Ovary (tissue), 9 donors: ENCODE results near the gene VPS25. TPM values are rescaled to one million over a fixed set of nuclear protein-coding genes. Genes with fewer than 3 reads are reported as not detected.

Experiments
- DNase-seq, 5 donors: peaks; one replicate each; pipeline ENCODE4 v3.0.0-alpha.2; 2019 to 2020
- H3K27ac ChIP-seq, 2 donors: fragments of 200-600 bp; one replicate each; pipeline versions ENCODE4 v1.5.1 to v1.8.0; 2019 to 2022
- H3K27me3 ChIP-seq: fragments of 200-600 bp; one replicate; pipeline ENCODE4 v1.8.0; 2022
- H3K36me3 ChIP-seq: fragments of 200-600 bp; sonication (generic); one replicate; pipeline ENCODE4 v1.5.1; 2019
- H3K4me1 ChIP-seq: one replicate; pipeline ENCODE4 v1.8.1; 2013; ENCODE audit warnings: mild to moderate bottlenecking, moderate library complexity; ENCODE audit not compliant: insufficient read depth
- H3K4me3 ChIP-seq: fragments of 200-600 bp; sonication (generic); one replicate; pipeline ENCODE4 v1.5.1; 2017
- H3K9me3 ChIP-seq, 2 donors: fragments of 200-600 bp in 1 of 2; sonication (generic) in 1 of 2; one replicate each; pipeline versions ENCODE4 v1.5.1 to v1.8.1; 2013 to 2019; ENCODE audit warnings: mild to moderate bottlenecking in 1 of 2, moderate library complexity in 1 of 2
- CTCF ChIP-seq, 3 donors: fragments of 450-650 bp in 2 of 3; fragments of 200-600 bp in 1 of 3; IDR thresholded peaks; one replicate each; pipeline versions ENCODE4 v1.5.1 to v1.8.0; 2016 to 2022; ENCODE audit warnings: antibody characterized with exemption in 3 of 3, mild to moderate bottlenecking in 1 of 3
- EP300 ChIP-seq: sonication (generic); formaldehyde crosslinking; IDR thresholded peaks from one replicate; pipeline ENCODE4 v1.6.1; 2017; ENCODE audit warnings: antibody characterized with exemption
- POLR2A ChIP-seq: fragments of 450-650 bp; IDR thresholded peaks from one replicate; pipeline ENCODE4 v1.6.1; 2017; ENCODE audit warnings: antibody characterized with exemption, mild to moderate bottlenecking, moderate library complexity
- WGBS, 3 donors: extraction: QIAGEN DNeasy Blood & Tissue Kit in 1 of 3; methylation state at CpG; one replicate each; pipeline versions ENCODE4 v1.1.5 to v1.1.7; 2013 to 2017; 5-methylcytosine and 5-hydroxymethylcytosine counted together
- intact Hi-C, 4 donors: fragments of 100-400 bp; cut with DNase I; formaldehyde crosslinking; loops; one replicate each; pipeline versions ENCODE4 v1.11.0 to v1.15.1; 2022 to 2023
- microRNA-seq, 3 donors: library from miRNA; unstranded; fragments of <30 nt; microRNA quantifications; one replicate each; pipeline versions ENCODE4 to v1.2.0, GENCODE V29; 2019 to 2020
- polyA plus RNA-seq, 2 donors: library from polyadenylated mRNA; stranded (reverse); fragments of 200-250 nt in 1 of 2; fragments of 350-450 nt in 1 of 2; fragmentation: Illumina TruSeq in 1 of 2; extraction: RNeasy Lipid Tissue Mini Kit (QIAGEN cat#74804) in 1 of 2; gene quantifications; one replicate each; pipeline ENCODE4 v1.2.3, GENCODE V29; 2013 to 2014
- small RNA-seq: library from RNA; depleted of rRNA; stranded (forward); fragments of <200 nt; gene quantifications from one replicate; pipeline ENCODE3, GENCODE V24; 2016
- total RNA-seq, 7 donors: library from RNA; depleted of rRNA in 2 of 7; stranded (reverse); fragments of >200 nt in 2 of 7; fragmentation: NEBNext Ultra II Directional in 3 of 7; extraction: Animal tissue kit (Norgen Biotek cat#: 25700) in 3 of 7; gene quantifications; one replicate each; pipeline versions ENCODE4 v1.1.0 to v1.2.4, GENCODE V29; 2016 to 2023
- donor health status: DM: no; HTN: no; CAD: no; lungs with moderate emphysema.
- donor health status: DM: no; HTN: no; CAD: no.
- donor health status: Bipolar disorder and iron deficiency.
- donor health status: DM: yes; HTN: yes; CAD: no.
- donor health status: DM: no; HTN: no; CAD: no.
- donor health status: DM: yes; HTN: yes; CAD: no.

VPS25 gene
- total and polyA plus RNA-seq, 9 donors, result 33.7 to 56.5 (median 36.5) TPM

- H3K4me3 ChIP-seq, result no peak overlapping the region
- no peaks in the 10 kb centered on the region for H3K36me3 ChIP-seq
- DNase-seq, result no peak
- intact Hi-C loops, result loop anchor here in 1 of 4 donors (5.0 kb wide), 1 partner anchor 351 kb away; no protein-coding TSS in a partner anchor
- H3K9me3 ChIP-seq, result no peaks in the 10 kb centered on the region
- WGBS, 3 donors, result 77 to 85% (median 83%) methylated on average over 5 of the region's 5 CpGs
- no peak overlapping the region for H3K27ac ChIP-seq
- TF ChIP-seq CTCF (IDR thresholded peaks at IDR 0.05), result no peak
- TF ChIP-seq EP300, result no peak
- TF ChIP-seq POLR2A, result no peak
- H3K27me3 ChIP-seq, result no peaks in the 10 kb centered on the region
- H3K4me1 ChIP-seq, result peaks cover 1% of the 10 kb centered on the region
Measured at GRCh38 chr17:42818379-42818778, 45.1 kb downstream of the VPS25 start.

- TF ChIP-seq EP300 (no peak), CTCF (IDR thresholded peaks at IDR 0.05) (no peak), POLR2A (no peak)
- no peaks in the 10 kb centered on the region for H3K36me3 ChIP-seq
- H3K27me3 ChIP-seq, result no peaks in the 10 kb centered on the region
- no peaks in the 10 kb centered on the region for H3K9me3 ChIP-seq
- 25 to 35% (median 30%) methylated on average over 2 of the region's 2 CpGs for WGBS, 3 donors
- peaks cover 4% of the 10 kb centered on the region for H3K4me1 ChIP-seq
- H3K27ac ChIP-seq, result no peak overlapping the region
- H3K4me3 ChIP-seq, result no peak overlapping the region
- intact Hi-C loops, result loop anchor here in 2 of 4 donors (5.0 to 10.0 kb wide), 3 partner anchors 95 to 353 kb away; no protein-coding TSS in a partner anchor
- DNase-seq, result no peak
Measured at GRCh38 chr17:42819939-42820535, 46.8 kb downstream of the VPS25 start.

GRCh38 chr17:42821176-42821575 lies 47.9 kb downstream of the VPS25 start:
- intact Hi-C loops, result loop anchor here in 2 of 4 donors (10.0 kb wide), 2 partner anchors 96 to 236 kb away; no protein-coding TSS in a partner anchor
- Histone ChIP-seq H3K36me3 (no peaks in the 10 kb centered on the region), H3K27ac (no peak overlapping the region), H3K4me3 (no peak overlapping the region), H3K4me1 (peaks cover 4% of the 10 kb centered on the region), H3K9me3 (no peaks in the 10 kb centered on the region), H3K27me3 (no peaks in the 10 kb centered on the region)
- WGBS, 3 donors, result 77 to 82% (median 81%) methylated on average over 7 of the region's 7 CpGs
- no peak for DNase-seq
- TF ChIP-seq EP300 (no peak), POLR2A (no peak), CTCF (IDR thresholded peaks at IDR 0.05) (no peak)

GRCh38 chr17:42827472-42827871 lies 54.2 kb downstream of the VPS25 start:
- Histone ChIP-seq H3K27ac (no peak overlapping the region), H3K9me3 (no peaks in the 10 kb centered on the region), H3K4me3 (no peak overlapping the region), H3K36me3 (no peaks in the 10 kb centered on the region), H3K27me3 (no peaks in the 10 kb centered on the region), H3K4me1 (peaks cover 4% of the 10 kb centered on the region)
- TF ChIP-seq EP300 (no peak), CTCF (IDR thresholded peaks at IDR 0.05) (no peak), POLR2A (no peak)
- intact Hi-C loops, result loop anchor here in 2 of 4 donors (5.0 to 10.0 kb wide), 3 partner anchors 103 to 243 kb away; no protein-coding TSS in a partner anchor
- no peak for DNase-seq
- 91 to 94% (median 94%) methylated on average over 1 of the region's 1 CpG for WGBS, 3 donors

Small RNAs within 50 kb of the gene (microRNA-seq; reads per million reads assigned to microRNA genes)
- 0 reads per million in 3 donors for gene MIR6781

Small RNAs within 50 kb of the gene (small RNA-seq; reads per million reads assigned to genes)
- gene HMGN2P15 (not detected), gene MIR6781 (not detected)

Other genes with a start within 250 kb of the VPS25 start
- gene NAGLU, start 237.2 kb upstream of the VPS25 start, total RNA-seq, result 10 to 100 TPM; 28.5 to 49.6 (median 40.0) TPM
- 10 to 100 TPM in 1 of 2 donors, 1 to 10 TPM in 1; 9.7 to 49.1 TPM for gene NAGLU, start 237.2 kb upstream of the VPS25 start, polyA plus RNA-seq
- gene HSD17B1, start 220.5 kb upstream of the VPS25 start, total RNA-seq, result 10 to 100 TPM in 1 of 7 donors, 1 to 10 TPM in 6; 4.3 to 16.7 (median 6.5) TPM
- gene HSD17B1, start 220.5 kb upstream of the VPS25 start, polyA plus RNA-seq, result 10 to 100 TPM in 1 of 2 donors, 1 to 10 TPM in 1; 2.1 to 18.1 TPM
- gene COASY, start 211.3 kb upstream of the VPS25 start, total RNA-seq, result 10 to 100 TPM; 13.8 to 51.2 (median 41.0) TPM
- gene COASY, start 211.3 kb upstream of the VPS25 start, polyA plus RNA-seq, result 10 to 100 TPM; 22.6 to 37.6 TPM
- gene MLX, start 206.3 kb upstream of the VPS25 start, total RNA-seq, result 10 to 100 TPM; 16.5 to 37.0 (median 24.4) TPM
- 10 to 100 TPM; 24.3 to 50.8 TPM for gene MLX, start 206.3 kb upstream of the VPS25 start, polyA plus RNA-seq
- 1 to 10 TPM; 1.4 to 5.3 (median 3.8) TPM for gene PSMC3IP, start 195.7 kb upstream of the VPS25 start, total RNA-seq
- gene PSMC3IP, start 195.7 kb upstream of the VPS25 start, polyA plus RNA-seq, result 1 to 10 TPM; 7.2 to 7.5 TPM
- gene RETREG3, start 164.1 kb upstream of the VPS25 start, total RNA-seq, result 10 to 100 TPM; 39.3 to 63.0 (median 46.4) TPM
- gene RETREG3, start 164.1 kb upstream of the VPS25 start, polyA plus RNA-seq, result 10 to 100 TPM; 25.8 to 37.3 TPM
- gene TUBG1, start 163.8 kb upstream of the VPS25 start, total RNA-seq, result 10 to 100 TPM; 12.8 to 41.2 (median 25.6) TPM
- gene TUBG1, start 163.8 kb upstream of the VPS25 start, polyA plus RNA-seq, result 10 to 100 TPM; 11.3 to 14.3 TPM
- 10 to 100 TPM; 19.4 to 30.0 (median 23.2) TPM for gene TUBG2, start 114.2 kb upstream of the VPS25 start, total RNA-seq
- 10 to 100 TPM; 20.9 to 21.5 TPM for gene TUBG2, start 114.2 kb upstream of the VPS25 start, polyA plus RNA-seq
- gene PLEKHH3, start 96.5 kb upstream of the VPS25 start, total RNA-seq, result 10 to 100 TPM; 23.6 to 81.6 (median 58.4) TPM
- 10 to 100 TPM in 1 of 2 donors, 1 to 10 TPM in 1; 2.1 to 30.9 TPM for gene PLEKHH3, start 96.5 kb upstream of the VPS25 start, polyA plus RNA-seq
- gene CCR10, start 91.6 kb upstream of the VPS25 start, total RNA-seq, result 1 to 10 TPM; 1.5 to 6.8 (median 3.7) TPM
- 1 to 10 TPM in 1 of 2 donors, under 1 TPM in 1; 0.15 to 2.7 TPM for gene CCR10, start 91.6 kb upstream of the VPS25 start, polyA plus RNA-seq
- gene CNTNAP1, start 90.9 kb upstream of the VPS25 start, total RNA-seq, result 10 to 100 TPM in 5 of 7 donors, 1 to 10 TPM in 2; 3.7 to 41.4 (median 15.5) TPM
- gene CNTNAP1, start 90.9 kb upstream of the VPS25 start, polyA plus RNA-seq, result 1 to 10 TPM; 7.0 to 7.5 TPM
- 10 to 100 TPM; 32.9 to 83.4 (median 67.8) TPM for gene EZH1, start 28.4 kb upstream of the VPS25 start, total RNA-seq
- 10 to 100 TPM; 45.1 to 95.2 TPM for gene EZH1, start 28.4 kb upstream of the VPS25 start, polyA plus RNA-seq
- gene RAMP2, start 12.2 kb upstream of the VPS25 start, total RNA-seq, result 10 to 100 TPM in 6 of 7 donors, 1 to 10 TPM in 1; 4.4 to 53.7 (median 19.6) TPM
- 10 to 100 TPM; 39.6 to 98.5 TPM for gene RAMP2, start 12.2 kb upstream of the VPS25 start, polyA plus RNA-seq
- gene WNK4, start 7.2 kb downstream of the VPS25 start, total RNA-seq, result 10 to 100 TPM in 1 of 7 donors, 1 to 10 TPM in 6; 1.5 to 11.9 (median 3.4) TPM
- gene WNK4, start 7.2 kb downstream of the VPS25 start, polyA plus RNA-seq, result 1 to 10 TPM; 1.1 to 1.5 TPM
- gene COA3, start 25.3 kb downstream of the VPS25 start, total RNA-seq, result 10 to 100 TPM; 49.1 to 78.2 (median 62.9) TPM
- 10 to 100 TPM; 77.6 to 80.0 TPM for gene COA3, start 25.3 kb downstream of the VPS25 start, polyA plus RNA-seq
- under 1 TPM in 5 of 7 donors, not detected in 2; 0.30 to 0.79 (median 0.33) TPM for gene CNTD1, start 25.4 kb downstream of the VPS25 start, total RNA-seq
- gene CNTD1, start 25.4 kb downstream of the VPS25 start, polyA plus RNA-seq, result under 1 TPM; 0.22 to 0.36 TPM
- 10 to 100 TPM; 47.5 to 75.3 (median 54.6) TPM for gene BECN1, start 50.8 kb downstream of the VPS25 start, total RNA-seq
- 10 to 100 TPM; 47.2 to 67.5 TPM for gene BECN1, start 50.8 kb downstream of the VPS25 start, polyA plus RNA-seq
- 10 to 100 TPM; 28.6 to 85.8 (median 61.9) TPM for gene PSME3, start 59.9 kb downstream of the VPS25 start, total RNA-seq
- 100 to 1,000 TPM in 1 of 2 donors, 10 to 100 TPM in 1; 31.7 to 118 TPM for gene PSME3, start 59.9 kb downstream of the VPS25 start, polyA plus RNA-seq
- gene AOC2, start 71.1 kb downstream of the VPS25 start, total RNA-seq, result 1 to 10 TPM in 6 of 7 donors, under 1 TPM in 1; 0.72 to 1.9 (median 1.3) TPM
- gene AOC2, start 71.1 kb downstream of the VPS25 start, polyA plus RNA-seq, result 1 to 10 TPM in 1 of 2 donors, under 1 TPM in 1; 0.40 to 6.3 TPM
- gene AOC3, start 77.8 kb downstream of the VPS25 start, total RNA-seq, result 100 to 1,000 TPM in 1 of 7 donors, 10 to 100 TPM in 3, 1 to 10 TPM in 2, under 1 TPM in 1; 0.72 to 112 (median 12.4) TPM
- 100 to 1,000 TPM in 1 of 2 donors, 10 to 100 TPM in 1; 22.5 to 197 TPM for gene AOC3, start 77.8 kb downstream of the VPS25 start, polyA plus RNA-seq
- gene G6PC1, start 127.3 kb downstream of the VPS25 start, total RNA-seq, result 1 to 10 TPM in 1 of 7 donors, under 1 TPM in 1, not detected in 5; 0.69 to 1.7 TPM
- gene G6PC1, start 127.3 kb downstream of the VPS25 start, polyA plus RNA-seq, result not detected
- gene AARSD1, start 191.0 kb downstream of the VPS25 start, total RNA-seq, result 10 to 100 TPM; 17.8 to 51.4 (median 40.6) TPM
- 10 to 100 TPM; 49.7 to 50.1 TPM for gene AARSD1, start 191.0 kb downstream of the VPS25 start, polyA plus RNA-seq
- gene PTGES3L, start 206.6 kb downstream of the VPS25 start, total RNA-seq, result 1 to 10 TPM in 1 of 7 donors, under 1 TPM in 5, not detected in 1; 0.45 to 2.6 (median 0.66) TPM
- gene PTGES3L, start 206.6 kb downstream of the VPS25 start, polyA plus RNA-seq, result 1 to 10 TPM in 1 of 2 donors, under 1 TPM in 1; 0.56 to 2.1 TPM
- gene RUNDC1, start 207.1 kb downstream of the VPS25 start, total RNA-seq, result 10 to 100 TPM in 5 of 7 donors, 1 to 10 TPM in 2; 8.2 to 19.4 (median 13.3) TPM
- 10 to 100 TPM in 1 of 2 donors, 1 to 10 TPM in 1; 6.1 to 12.1 TPM for gene RUNDC1, start 207.1 kb downstream of the VPS25 start, polyA plus RNA-seq
- 1,000 to 10,000 TPM; 1,130 to 2,473 (median 1,529) TPM for gene RPL27, start 225.0 kb downstream of the VPS25 start, total RNA-seq
- gene RPL27, start 225.0 kb downstream of the VPS25 start, polyA plus RNA-seq, result 1,000 to 10,000 TPM; 3,204 to 5,312 TPM
- gene IFI35, start 233.3 kb downstream of the VPS25 start, total RNA-seq, result 10 to 100 TPM; 26.3 to 38.3 (median 29.7) TPM
- gene IFI35, start 233.3 kb downstream of the VPS25 start, polyA plus RNA-seq, result 10 to 100 TPM; 13.0 to 39.7 TPM
- gene VAT1, start 248.9 kb downstream of the VPS25 start, total RNA-seq, result 100 to 1,000 TPM; 121 to 421 (median 356) TPM
- 100 to 1,000 TPM; 217 to 251 TPM for gene VAT1, start 248.9 kb downstream of the VPS25 start, polyA plus RNA-seq